Common myeloid progenitor, CD34-positive (primary cell): Measurements from ENCODE around the gene PEA15.
A peak's percentile ranks its signal among the peaks of the same experiment; 100 is the strongest.

Source experiments
- CTCF ChIA-PET: fragments of 350-600 bp; sonication (Branson Sonifier 250); formaldehyde crosslinking; loops from one replicate; lab custom pipeline; 2021; ENCODE audit warnings: antibody characterized with exemption; lab: Charles Lee
- POLR2A ChIA-PET: fragments of 350-600 bp; sonication (Branson Sonifier 250); formaldehyde crosslinking; loops from one replicate; lab custom pipeline; 2021; ENCODE audit warnings: antibody characterized with exemption; lab: Charles Lee
- DNase-seq, 3 donors: peaks; one replicate each; pipeline versions ENCODE4 v3.0.0 to v3.0.0-alpha.2; 2013
- H3K27ac ChIP-seq, 2 experiments: 1 replicate in 1 of 2; 2 replicates in 1 of 2; pipeline ENCODE4 v1.7.0; 2013; ENCODE audit warnings: inconsistent platforms in 2 of 2, low read length in 2 of 2, mild to moderate bottlenecking in 2 of 2, low read depth in 1 of 2, moderate library complexity in 1 of 2; ENCODE audit not compliant: severe bottlenecking in 2 of 2, insufficient read depth in 1 of 2, poor library complexity in 1 of 2
- H3K27me3 ChIP-seq, 5 experiments: replicated peaks in 2 of 5; 1 replicate in 3 of 5; 2 replicates in 2 of 5; pipeline versions ENCODE4 v1.6.1 to v1.7.0; 2013; ENCODE audit warnings: low read length in 4 of 5, mild to moderate bottlenecking in 2 of 5, moderate library complexity in 2 of 5, inconsistent platforms in 1 of 5; ENCODE audit not compliant: insufficient read depth in 5 of 5, control insufficient read depth in 4 of 5
- H3K36me3 ChIP-seq, 4 experiments: 1 replicate in 2 of 4; 2 replicates in 2 of 4; pipeline versions ENCODE4 v1.6.1 to v1.7.0; 2013; ENCODE audit warnings: low read length in 3 of 4, control low read depth in 1 of 4, mild to moderate bottlenecking in 1 of 4; ENCODE audit not compliant: control insufficient read depth in 4 of 4, insufficient read depth in 4 of 4
- H3K4me1 ChIP-seq, 4 experiments: 1 replicate in 3 of 4; 2 replicates in 1 of 4; pipeline versions ENCODE4 v1.6.1 to v1.7.1; 2013; ENCODE audit warnings: low read length in 3 of 4, mild to moderate bottlenecking in 3 of 4, control low read depth in 1 of 4, inconsistent platforms in 1 of 4, moderate library complexity in 1 of 4; ENCODE audit not compliant: control insufficient read depth in 4 of 4, insufficient read depth in 4 of 4; ENCODE audit errors: control extremely low read depth in 1 of 4
- H3K4me3 ChIP-seq, 7 experiments: 1 replicate in 4 of 7; 2 replicates in 3 of 7; pipeline versions ENCODE4 v1.5.1 to v1.7.0; 2013; ENCODE audit warnings: mild to moderate bottlenecking in 7 of 7, low read length in 6 of 7, moderate library complexity in 6 of 7, inconsistent platforms in 2 of 7, low read depth in 2 of 7, control low read depth in 1 of 7; ENCODE audit not compliant: insufficient read depth in 4 of 7, control insufficient read depth in 1 of 7; ENCODE audit errors: extremely low read depth in 1 of 7
- H3K9me3 ChIP-seq, 5 experiments: 1 replicate in 4 of 5; 2 replicates in 1 of 5; pipeline versions ENCODE4 v1.6.1 to v1.7.1; 2013; ENCODE audit warnings: low read length in 4 of 5, mild to moderate bottlenecking in 2 of 5, inconsistent platforms in 1 of 5, low read depth in 1 of 5, moderate library complexity in 1 of 5; ENCODE audit not compliant: control insufficient read depth in 4 of 5, insufficient read depth in 2 of 5; ENCODE audit errors: control extremely low read depth in 1 of 5
- WGBS: methylation state at CpG from one replicate; pipeline ENCODE4 v1.1.5; 2013; ENCODE audit not compliant: insufficient coverage; 5-methylcytosine and 5-hydroxymethylcytosine counted together

Gene PEA15

GRCh38 chr1:160261893-160262794 lies 57.0 kb downstream of the PEA15 start, which contains the start of gene DCAF8:
TSS of gene DCAF8 (minus strand) at chr1:160262549. CDS start at chr1:160244008, 18,541 bp downstream.
- no peaks in the 10 kb centered on the region for H3K9me3 ChIP-seq
- peak within 1 kb of the TSS; percentile 88 to 99 (median 97) for H3K4me3 ChIP-seq
- H3K4me1 ChIP-seq: peaks cover 8 to 34% (median 21%) of the 10 kb centered on the region in 4 experiments
- ChIA-PET POLR2A (interaction anchor here (0.7 to 1.0 kb wide), 3 partner anchors 10 to 196 kb away, joined by 3 to 5 read pairs (median 3); no protein-coding TSS in a partner anchor), CTCF (interaction anchor here (1.2 to 8.2 kb wide), 4 partner anchors 10 to 160 kb away, joined by 3 to 59 read pairs (median 15); partner anchors contain the start of gene PEX19)
- H3K36me3 ChIP-seq: peaks cover 0 to 8% (median 3%) of the 10 kb centered on the region in 4 experiments
- DNase-seq: peak; percentile 97 to 99 (median 99)
- peak within 1 kb of the TSS; percentile 99 for H3K27ac ChIP-seq
- 0% methylated on average over 64 of the region's 67 CpGs for WGBS
- H3K27me3 ChIP-seq: no peaks in the 10 kb centered on the region

- Histone ChIP-seq H3K9me3 (no peaks in the 10 kb centered on the region), H3K4me3 (no peak overlapping the region), H3K27me3 (no peaks in the 10 kb centered on the region), H3K36me3 (no peaks in the 10 kb centered on the region), H3K4me1 (peaks cover 8 to 23% (median 20%) of the 10 kb centered on the region in 4 experiments), H3K27ac (no peak overlapping the region)
- POLR2A ChIA-PET: interaction anchor here (0.7 to 1.8 kb wide), 2 partner anchors 19 to 286 kb away, joined by 3 to 5 read pairs; no protein-coding TSS in a partner anchor
- WGBS: no CpG with 5 or more reads among the region's 4 CpGs
- CTCF ChIA-PET: interaction anchor here (0.7 to 8.2 kb wide), 6 partner anchors 10 to 164 kb away, joined by 3 to 59 read pairs (median 4); no protein-coding TSS in a partner anchor
- DNase-seq: no peak
These were observed 59.7 kb downstream of the PEA15 start for GRCh38 chr1:160264795-160265307.
